ENCODE measurements around the gene SPINT1. TPM values are rescaled to one million over a fixed set of nuclear protein-coding genes. Genes with fewer than 3 reads are reported as not detected.
"Not testable (repeated sequence)": the region's sequence is repeated elsewhere in the genome, so short reads cannot be mapped to it uniquely, and the experiment has no call there.

Gene SPINT1
- total RNA-seq, 1 donor from 2014 or later = 0.87 TPM

DNA sequence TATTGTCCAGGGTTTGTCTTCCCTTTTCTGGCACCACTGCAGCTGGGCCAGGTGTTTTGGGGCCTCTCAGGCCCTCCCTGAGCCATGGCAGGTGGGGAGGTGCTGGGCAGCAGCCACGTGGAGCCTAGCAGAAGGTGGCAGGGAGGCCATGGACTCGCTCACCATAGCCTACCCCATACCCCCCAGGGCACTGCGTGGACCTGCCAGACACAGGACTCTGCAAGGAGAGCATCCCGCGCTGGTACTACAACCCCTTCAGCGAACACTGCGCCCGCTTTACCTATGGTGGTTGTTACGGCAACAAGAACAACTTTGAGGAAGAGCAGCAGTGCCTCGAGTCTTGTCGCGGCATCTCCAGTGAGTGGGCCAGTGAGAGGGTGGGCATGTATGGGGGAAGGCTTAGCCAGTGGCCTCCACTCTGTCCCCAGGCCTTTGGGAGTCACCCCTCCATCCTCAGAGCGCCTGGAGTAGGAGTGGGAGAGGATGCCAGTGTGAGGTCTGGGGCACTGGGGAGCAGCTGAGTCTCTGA is 11.9 kb downstream of the SPINT1 start:
- peaks cover 5% of the 10 kb centered on the region for H3K27me3 Mint-ChIP-seq (ENCODE audit: low read depth)

DNA sequence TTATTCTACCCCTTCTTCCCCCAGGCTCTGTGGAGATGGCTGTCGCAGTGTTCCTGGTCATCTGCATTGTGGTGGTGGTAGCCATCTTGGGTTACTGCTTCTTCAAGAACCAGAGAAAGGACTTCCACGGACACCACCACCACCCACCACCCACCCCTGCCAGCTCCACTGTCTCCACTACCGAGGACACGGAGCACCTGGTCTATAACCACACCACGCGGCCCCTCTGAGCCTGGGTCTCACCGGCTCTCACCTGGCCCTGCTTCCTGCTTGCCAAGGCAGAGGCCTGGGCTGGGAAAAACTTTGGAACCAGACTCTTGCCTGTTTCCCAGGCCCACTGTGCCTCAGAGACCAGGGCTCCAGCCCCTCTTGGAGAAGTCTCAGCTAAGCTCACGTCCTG is 12.9 kb downstream of the SPINT1 start:
- TF ChIP-seq, protein P1, sequence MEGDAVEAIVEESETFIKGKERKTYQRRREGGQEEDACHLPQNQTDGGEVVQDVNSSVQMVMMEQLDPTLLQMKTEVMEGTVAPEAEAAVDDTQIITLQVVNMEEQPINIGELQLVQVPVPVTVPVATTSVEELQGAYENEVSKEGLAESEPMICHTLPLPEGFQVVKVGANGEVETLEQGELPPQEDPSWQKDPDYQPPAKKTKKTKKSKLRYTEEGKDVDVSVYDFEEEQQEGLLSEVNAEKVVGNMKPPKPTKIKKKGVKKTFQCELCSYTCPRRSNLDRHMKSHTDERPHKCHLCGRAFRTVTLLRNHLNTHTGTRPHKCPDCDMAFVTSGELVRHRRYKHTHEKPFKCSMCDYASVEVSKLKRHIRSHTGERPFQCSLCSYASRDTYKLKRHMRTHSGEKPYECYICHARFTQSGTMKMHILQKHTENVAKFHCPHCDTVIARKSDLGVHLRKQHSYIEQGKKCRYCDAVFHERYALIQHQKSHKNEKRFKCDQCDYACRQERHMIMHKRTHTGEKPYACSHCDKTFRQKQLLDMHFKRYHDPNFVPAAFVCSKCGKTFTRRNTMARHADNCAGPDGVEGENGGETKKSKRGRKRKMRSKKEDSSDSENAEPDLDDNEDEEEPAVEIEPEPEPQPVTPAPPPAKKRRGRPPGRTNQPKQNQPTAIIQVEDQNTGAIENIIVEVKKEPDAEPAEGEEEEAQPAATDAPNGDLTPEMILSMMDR (IDR thresholded peaks at IDR 0.05) = no peak
- Mint-ChIP-seq H3K27me3 (ENCODE audit: low read depth) (peaks cover 5% of the 10 kb centered on the region), H3K36me3 (ENCODE audit: low read depth) (no peaks in the 10 kb centered on the region), H3K4me3 (ENCODE audit: unreplicated experiment) (no peak overlapping the region), H3K27ac (ENCODE audit: unreplicated experiment) (no peak overlapping the region), H3K4me1 (ENCODE audit: low read depth) (peaks cover 11% of the 10 kb centered on the region), H3K9me3 (ENCODE audit: low read depth) (no peaks in the 10 kb centered on the region)
- DNase-seq (ENCODE audit: low spot score) = peak; percentile 76

More for the DNA sequence above, 11.9 kb downstream of the SPINT1 start:
- DNase-seq (ENCODE audit: low spot score) = peak; percentile 75
- Mint-ChIP-seq H3K9me3 (ENCODE audit: low read depth) (no peaks in the 10 kb centered on the region), H3K4me1 (ENCODE audit: low read depth) (peaks cover 11% of the 10 kb centered on the region), H3K27ac (ENCODE audit: unreplicated experiment) (no peak overlapping the region), H3K4me3 (ENCODE audit: unreplicated experiment) (no peak overlapping the region), H3K36me3 (ENCODE audit: low read depth) (no peaks in the 10 kb centered on the region)
- TF ChIP-seq, protein P1 (IDR thresholded peaks at IDR 0.05) = no peak

DNA sequence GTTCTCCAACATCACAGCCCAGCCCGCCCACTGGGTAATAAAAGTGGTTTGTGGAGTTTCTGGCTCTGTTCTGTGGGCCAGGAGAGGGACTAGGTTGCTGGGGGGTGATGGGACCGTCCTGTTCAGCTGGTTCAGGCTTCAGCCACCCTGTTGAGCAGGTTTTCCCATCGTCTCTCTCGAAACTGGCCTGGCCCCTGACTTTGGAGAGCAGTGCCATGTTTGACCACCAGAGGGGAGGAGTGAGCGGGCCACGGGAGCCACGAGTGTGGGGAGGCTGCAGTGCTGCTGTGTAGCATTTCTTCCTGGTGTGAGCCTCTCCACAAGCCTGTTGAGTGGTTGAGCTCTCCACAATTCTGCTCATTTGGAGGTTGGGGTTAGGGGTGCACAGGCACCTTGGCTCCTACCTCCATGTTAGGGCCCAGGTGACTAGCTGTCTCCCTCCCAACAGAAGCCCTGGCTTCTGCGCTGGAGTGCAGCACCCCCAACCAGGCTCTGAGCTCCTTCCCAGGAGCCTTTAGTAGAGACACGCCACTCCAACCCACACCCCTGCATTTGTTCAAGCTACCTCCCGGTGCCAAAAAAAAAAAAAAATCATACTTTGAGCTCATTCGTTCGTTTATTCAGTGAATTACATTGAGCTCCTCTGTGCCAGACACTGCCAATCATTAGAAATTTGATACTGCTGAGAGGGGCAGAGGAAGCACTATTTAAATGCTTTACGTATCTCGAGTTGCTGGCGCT is 13.9 kb downstream of the SPINT1 start:
- peak; percentile 80 for DNase-seq (ENCODE audit: low spot score)
- Mint-ChIP-seq H3K36me3 (ENCODE audit: low read depth) (no peaks in the 10 kb centered on the region), H3K27ac (ENCODE audit: unreplicated experiment) (no peak overlapping the region)

DNA sequence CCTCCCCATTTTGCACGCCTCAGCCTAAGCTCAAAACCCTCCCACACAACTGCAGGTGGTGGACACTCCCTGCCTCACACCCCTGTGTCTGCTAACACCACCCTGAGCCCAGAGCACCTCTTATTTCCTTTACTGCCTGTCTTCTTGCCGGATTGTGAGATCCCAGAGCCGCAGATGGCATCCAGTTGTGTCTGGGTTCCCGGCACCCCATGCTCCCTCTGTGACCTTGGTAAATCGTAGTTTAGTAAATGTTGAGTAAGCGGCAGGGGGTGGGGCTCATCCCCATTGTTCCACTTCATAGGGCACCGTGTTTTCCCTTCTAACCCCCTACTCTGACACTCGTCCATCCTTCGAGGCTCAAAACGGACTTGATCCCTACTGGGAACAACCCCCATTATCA is 14.9 kb downstream of the SPINT1 start:
- no peaks in the 10 kb centered on the region for H3K9me3 Mint-ChIP-seq (ENCODE audit: low read depth)
- H3K4me1 Mint-ChIP-seq (ENCODE audit: low read depth) = peaks cover 11% of the 10 kb centered on the region
- no peak overlapping the region for H3K4me3 Mint-ChIP-seq (ENCODE audit: unreplicated experiment)
- peaks cover 5% of the 10 kb centered on the region for H3K27me3 Mint-ChIP-seq (ENCODE audit: low read depth)
- peak; percentile 35 for DNase-seq (ENCODE audit: low spot score)
- H3K36me3 Mint-ChIP-seq (ENCODE audit: low read depth) = no peaks in the 10 kb centered on the region
- no peak overlapping the region for H3K27ac Mint-ChIP-seq (ENCODE audit: unreplicated experiment)
- TF ChIP-seq, protein P1 (IDR thresholded peaks at IDR 0.05) = no peak

More for the DNA sequence above, 13.9 kb downstream of the SPINT1 start:
- no peak overlapping the region for H3K4me3 Mint-ChIP-seq (ENCODE audit: unreplicated experiment)
- H3K27me3 Mint-ChIP-seq (ENCODE audit: low read depth) = peaks cover 5% of the 10 kb centered on the region
- no peaks in the 10 kb centered on the region for H3K9me3 Mint-ChIP-seq (ENCODE audit: low read depth)
- TF ChIP-seq, protein P1 (IDR thresholded peaks at IDR 0.05) = peak; percentile 92
- H3K4me1 Mint-ChIP-seq (ENCODE audit: low read depth) = peaks cover 11% of the 10 kb centered on the region

DNA sequence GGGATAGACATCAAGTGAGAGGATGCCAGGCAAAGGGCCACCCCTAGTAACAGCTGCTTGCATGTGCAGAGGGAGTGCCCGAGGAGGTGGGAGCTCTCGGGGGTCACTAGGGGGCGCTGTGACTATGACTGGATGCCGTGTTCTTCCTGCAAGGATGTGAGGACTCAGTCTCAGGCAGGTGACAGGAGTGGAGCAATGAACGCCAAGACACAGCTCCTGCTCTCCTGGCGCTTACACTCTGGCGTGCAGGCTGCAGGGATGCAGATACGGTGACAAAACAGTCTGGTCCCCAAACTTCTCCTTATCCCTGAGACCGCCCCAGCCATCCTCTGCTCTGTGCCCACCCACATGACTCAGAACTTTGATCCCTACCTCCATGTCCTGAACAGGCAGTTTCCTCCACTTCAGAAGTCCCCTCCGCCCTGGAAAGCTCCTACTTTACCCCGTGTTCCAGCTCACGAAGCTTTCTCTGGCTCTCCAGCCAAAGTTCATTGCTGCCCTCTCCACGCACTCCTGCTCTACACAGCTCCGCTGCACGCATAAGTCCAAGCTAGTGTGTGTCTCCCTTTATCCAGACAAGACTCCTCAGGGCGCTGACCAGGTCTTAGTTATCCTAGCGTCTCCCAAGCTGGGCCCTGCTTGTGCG is 15.5 kb downstream of the SPINT1 start:
- peaks cover 5% of the 10 kb centered on the region for H3K27me3 Mint-ChIP-seq (ENCODE audit: low read depth)
- peaks cover 15% of the 10 kb centered on the region for H3K4me1 Mint-ChIP-seq (ENCODE audit: low read depth)
- TF ChIP-seq, protein P1 (IDR thresholded peaks at IDR 0.05) = peak; percentile 84
- H3K4me3 Mint-ChIP-seq (ENCODE audit: unreplicated experiment) = no peak overlapping the region
- no peaks in the 10 kb centered on the region for H3K36me3 Mint-ChIP-seq (ENCODE audit: low read depth)
- H3K9me3 Mint-ChIP-seq (ENCODE audit: low read depth) = no peaks in the 10 kb centered on the region
- no peak overlapping the region for H3K27ac Mint-ChIP-seq (ENCODE audit: unreplicated experiment)
- DNase-seq (ENCODE audit: low spot score) = peak; percentile 88

DNA sequence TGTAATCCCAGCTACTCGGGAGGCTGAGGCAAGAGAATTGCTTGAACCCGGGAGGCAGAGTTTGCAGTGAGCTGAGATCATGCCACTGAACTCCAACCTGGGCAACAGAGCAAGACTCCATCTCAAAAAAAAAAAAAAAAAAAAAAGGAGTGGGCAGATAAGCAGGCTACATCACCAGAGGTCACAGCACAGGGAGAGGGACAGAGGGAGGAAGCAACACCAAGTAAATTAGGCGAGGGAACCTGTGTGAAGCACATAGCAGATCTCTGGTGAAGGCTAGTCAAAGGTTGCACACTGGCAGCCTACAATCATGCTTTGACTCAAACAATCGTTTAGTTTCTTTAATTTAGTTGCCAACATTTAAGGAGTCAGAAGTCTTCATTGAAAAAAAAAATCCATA is 17.3 kb downstream of the SPINT1 start:
- H3K27ac Mint-ChIP-seq (ENCODE audit: unreplicated experiment); H3K9me3 Mint-ChIP-seq (ENCODE audit: low read depth); H3K4me3 Mint-ChIP-seq (ENCODE audit: unreplicated experiment); H3K36me3 Mint-ChIP-seq (ENCODE audit: low read depth); DNase-seq (ENCODE audit: low spot score); H3K27me3 Mint-ChIP-seq (ENCODE audit: low read depth): not testable (repeated sequence)
- H3K4me1 Mint-ChIP-seq (ENCODE audit: low read depth) = peaks cover 22% of the 10 kb centered on the region
